C4-2B (cell line): Measurements from ENCODE around the gene SCAANT1.
A peak's percentile ranks its signal among the peaks of the same experiment; 100 is the strongest.

ENCODE experiments used
- H3K27ac ChIP-seq: fragments of 450-650 bp; 2 replicates; pipeline ENCODE4 v1.5.1; 2017
- CTCF ChIP-seq: fragments of 450-650 bp; conservative IDR thresholded peaks from 2 replicates; pipeline ENCODE4 v1.5.1; 2017; ENCODE audit warnings: mild to moderate bottlenecking
- ZFX ChIP-seq: fragments of 450-650 bp; IDR thresholded peaks from 2 replicates; pipeline ENCODE4 v1.6.1; 2017

SCAANT1 gene

GRCh38 chr3:63862804-63863149 lies 49.4 kb downstream of the SCAANT1 start:
- no peak for TF ChIP-seq CTCF
- no peak for TF ChIP-seq ZFX
- peak overlapping the region; percentile 95 for H3K27ac ChIP-seq
